GM21526 (cell line): ENCODE measurements around the gene PLGRKT.
"Not testable (repeated sequence)": the region's sequence is repeated elsewhere in the genome, so short reads cannot be mapped to it uniquely, and the experiment has no call there.

Source experiments
- ATAC-seq: cut with Tn5 transposase; IDR thresholded peaks from one replicate; pipeline ENCODE4 v1.9.1; 2021; ENCODE audit warnings: moderate library complexity; ENCODE audit not compliant: unreplicated experiment, low FRiP score

The PLGRKT gene, protein sequence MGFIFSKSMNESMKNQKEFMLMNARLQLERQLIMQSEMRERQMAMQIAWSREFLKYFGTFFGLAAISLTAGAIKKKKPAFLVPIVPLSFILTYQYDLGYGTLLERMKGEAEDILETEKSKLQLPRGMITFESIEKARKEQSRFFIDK

GRCh38 chr9:5437254-5438216 is at the start of gene PLGRKT:
PLGRKT (minus strand) TSS chr9:5437925; CDS start chr9:5431977, 5,948 bp downstream.
- ATAC-seq: peak; percentile 90

DNA sequence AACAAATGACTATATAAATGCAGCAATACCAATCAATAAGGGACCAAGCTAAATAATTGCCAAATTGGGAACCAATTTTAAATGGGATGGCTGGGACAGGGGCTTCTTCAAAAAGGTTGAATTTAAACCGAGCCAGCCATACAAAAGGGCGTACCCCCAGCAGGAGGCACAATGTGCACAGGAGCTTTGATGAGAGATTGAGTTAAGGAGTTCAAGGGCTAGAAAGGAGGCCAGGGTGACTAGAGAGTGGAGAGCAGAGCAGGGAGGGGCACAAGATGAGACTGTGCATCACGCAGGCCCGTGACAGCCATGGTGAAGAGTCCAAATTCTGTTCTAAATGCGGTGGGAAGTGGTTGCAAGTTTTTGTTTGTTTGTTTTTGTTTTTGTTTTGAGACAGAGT is 49.3 kb upstream of the PLGRKT start:
- ATAC-seq: no peak

GRCh38 chr9:5485378-5486085 is 47.8 kb upstream of the PLGRKT start:
- no peak for ATAC-seq

GRCh38 chr9:5483306-5483705 is 45.6 kb upstream of the PLGRKT start:
- no peak for ATAC-seq

DNA sequence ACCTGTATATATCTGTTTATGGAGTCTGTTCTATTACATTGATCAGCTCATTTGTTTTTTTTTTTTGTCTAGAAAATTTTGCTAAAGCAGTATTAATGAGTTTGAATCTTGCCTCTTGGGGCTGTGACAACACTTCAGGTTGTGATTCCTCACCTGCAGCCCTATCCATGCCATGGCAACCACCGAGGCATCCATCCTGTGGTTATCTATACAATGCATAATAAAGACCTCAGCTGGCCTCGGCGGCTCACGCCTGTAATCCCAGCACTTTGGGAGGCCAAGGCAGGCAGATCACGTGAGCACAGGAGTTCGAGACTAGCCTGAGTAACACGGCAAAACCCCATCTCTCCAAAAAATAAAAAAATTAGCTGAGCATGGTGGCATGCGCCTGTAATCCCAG is 44.5 kb upstream of the PLGRKT start:
- no peak for ATAC-seq

GRCh38 chr9:5481322-5482040 is 43.8 kb upstream of the PLGRKT start:
- no peak for ATAC-seq

DNA sequence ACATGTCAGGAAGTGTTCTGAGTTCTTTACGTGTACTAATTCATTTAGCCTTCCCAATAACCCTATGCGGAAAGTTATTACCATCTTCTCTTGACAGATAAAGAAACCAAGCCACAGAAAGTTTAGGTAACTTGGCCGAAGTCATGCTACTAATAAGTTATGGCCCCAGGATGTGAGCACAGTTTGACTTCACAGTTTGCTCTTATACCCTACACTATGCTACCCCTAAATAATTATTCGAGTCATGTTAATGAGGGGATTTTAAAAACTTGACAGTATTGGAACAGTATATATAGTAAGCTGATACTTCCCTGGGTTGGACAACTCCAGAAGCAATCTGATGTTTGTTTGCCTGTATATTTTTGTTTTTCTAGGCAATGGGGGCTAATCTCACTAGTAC is 43.2 kb upstream of the PLGRKT start:
- ATAC-seq: no peak

DNA sequence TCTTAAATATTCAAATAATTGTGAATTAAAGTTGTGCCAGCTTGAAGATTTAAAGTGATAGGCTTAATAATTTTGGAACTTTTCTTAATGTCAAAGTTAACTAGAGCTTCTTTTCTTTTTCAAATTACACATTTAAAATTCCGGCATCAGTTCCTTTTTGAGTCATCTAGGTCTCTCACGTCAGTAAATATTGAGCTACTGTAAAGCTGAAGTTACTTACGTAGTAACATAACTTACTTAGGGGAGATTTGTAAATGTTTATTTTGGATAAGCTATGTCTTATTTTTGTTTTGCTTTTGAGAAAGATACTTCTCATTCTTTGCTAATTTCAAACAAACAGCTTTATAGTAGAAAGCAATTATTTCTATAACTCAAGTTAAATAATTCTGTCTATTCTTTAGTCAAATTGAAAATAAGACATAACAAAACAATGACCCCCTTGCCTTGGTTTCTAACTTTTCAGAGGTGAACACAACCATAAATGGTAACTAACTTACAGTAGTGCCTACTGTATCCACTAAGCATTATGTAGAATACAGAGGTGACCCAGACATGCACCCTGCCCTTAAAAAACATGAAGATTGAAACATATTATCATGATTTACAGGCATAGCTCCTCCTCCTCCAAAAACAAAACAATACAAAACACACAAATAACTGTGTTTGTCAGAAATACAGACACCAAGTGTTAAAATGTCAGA is 42.4 kb upstream of the PLGRKT start:
- ATAC-seq: no peak

- no peak for ATAC-seq
Measured at GRCh38 chr9:5478206-5478605, 40.5 kb upstream of the PLGRKT start.

- not testable (repeated sequence) for ATAC-seq
Measured at GRCh38 chr9:5475611-5476010, 37.9 kb upstream of the PLGRKT start.

DNA sequence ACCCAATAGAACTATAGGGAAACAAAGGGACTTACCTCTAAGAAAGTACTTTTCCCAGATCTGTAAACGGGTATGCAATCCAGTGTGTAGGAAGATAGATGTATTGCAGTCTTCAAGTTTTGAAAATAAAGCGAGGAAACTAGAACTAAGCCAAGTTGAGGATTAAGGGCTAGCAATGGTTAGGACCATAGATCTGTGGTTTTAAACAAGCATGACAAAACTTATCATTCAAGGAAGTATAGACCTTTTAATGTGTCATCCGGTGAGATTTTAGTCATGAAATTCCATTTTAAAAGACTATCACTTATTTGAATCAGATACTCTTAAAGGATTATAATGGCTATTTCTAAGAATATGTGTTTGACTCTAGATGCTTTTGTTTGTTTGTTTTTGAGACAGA is 33.1 kb upstream of the PLGRKT start:
- ATAC-seq: no peak

DNA sequence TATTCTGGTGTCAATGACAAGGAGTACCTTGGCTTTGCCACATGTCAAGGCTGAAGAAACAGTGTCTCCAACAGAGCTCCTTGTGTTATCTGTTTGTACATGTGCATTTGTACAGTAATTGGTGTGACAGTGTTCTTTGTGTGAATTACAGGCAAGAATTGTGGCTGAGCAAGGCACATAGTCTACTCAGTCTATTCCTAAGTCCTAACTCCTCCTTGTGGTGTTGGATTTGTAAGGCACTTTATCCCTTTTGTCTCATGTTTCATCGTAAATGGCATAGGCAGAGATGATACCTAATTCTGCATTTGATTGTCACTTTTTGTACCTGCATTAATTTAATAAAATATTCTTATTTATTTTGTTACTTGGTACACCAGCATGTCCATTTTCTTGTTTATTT is 32.4 kb upstream of the PLGRKT start:
- no peak for ATAC-seq

GRCh38 chr9:5468850-5469249 is 31.1 kb upstream of the PLGRKT start:
- ATAC-seq: no peak

GRCh38 chr9:5466766-5467165 is 29.0 kb upstream of the PLGRKT start:
- no peak for ATAC-seq

- no peak for ATAC-seq
Measured at GRCh38 chr9:5466005-5466404, 28.3 kb upstream of the PLGRKT start.

DNA sequence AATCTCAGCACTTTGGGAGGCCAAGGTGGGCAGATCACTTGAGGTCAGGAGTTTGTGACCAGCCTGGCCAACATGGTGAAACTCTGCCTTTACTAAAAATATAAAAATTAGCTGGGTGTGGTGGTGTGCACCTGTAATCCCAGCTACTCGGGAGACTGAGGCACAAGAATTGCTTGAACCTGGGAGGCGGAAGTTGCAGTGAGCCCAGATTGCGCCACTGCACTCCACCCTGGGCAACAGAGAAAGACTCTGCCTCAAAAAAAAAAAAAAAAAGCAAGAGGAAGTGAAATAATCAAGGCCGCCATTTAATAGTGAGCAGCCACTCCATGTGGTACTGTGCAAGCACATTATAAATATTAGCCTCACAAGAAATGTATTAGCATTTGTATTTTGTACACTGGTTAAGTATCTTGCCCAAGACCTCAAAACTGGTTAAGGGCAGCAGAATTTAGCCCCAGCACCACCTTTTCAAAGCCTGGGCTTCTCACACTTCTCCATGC is 27.2 kb upstream of the PLGRKT start:
- ATAC-seq: not testable (repeated sequence)

DNA sequence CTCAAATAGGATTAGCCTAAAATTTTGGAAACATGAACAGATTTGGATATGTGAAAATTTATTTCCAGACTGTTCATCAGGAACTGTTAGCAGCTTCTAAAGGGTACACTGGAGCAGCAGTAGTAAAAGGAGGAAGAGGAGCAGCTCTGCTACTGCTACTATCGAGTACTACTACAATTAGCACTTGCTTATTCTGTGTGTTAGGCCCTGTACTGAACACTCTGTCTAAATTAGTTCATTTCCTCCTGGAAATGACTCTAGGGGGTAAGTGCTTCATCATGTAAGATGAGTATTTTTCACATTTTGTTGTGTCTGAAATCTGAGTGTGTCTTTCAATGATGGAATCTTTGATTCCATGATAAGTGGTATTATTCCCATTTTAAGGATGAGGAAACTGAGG is 22.4 kb upstream of the PLGRKT start:
- no peak for ATAC-seq

DNA sequence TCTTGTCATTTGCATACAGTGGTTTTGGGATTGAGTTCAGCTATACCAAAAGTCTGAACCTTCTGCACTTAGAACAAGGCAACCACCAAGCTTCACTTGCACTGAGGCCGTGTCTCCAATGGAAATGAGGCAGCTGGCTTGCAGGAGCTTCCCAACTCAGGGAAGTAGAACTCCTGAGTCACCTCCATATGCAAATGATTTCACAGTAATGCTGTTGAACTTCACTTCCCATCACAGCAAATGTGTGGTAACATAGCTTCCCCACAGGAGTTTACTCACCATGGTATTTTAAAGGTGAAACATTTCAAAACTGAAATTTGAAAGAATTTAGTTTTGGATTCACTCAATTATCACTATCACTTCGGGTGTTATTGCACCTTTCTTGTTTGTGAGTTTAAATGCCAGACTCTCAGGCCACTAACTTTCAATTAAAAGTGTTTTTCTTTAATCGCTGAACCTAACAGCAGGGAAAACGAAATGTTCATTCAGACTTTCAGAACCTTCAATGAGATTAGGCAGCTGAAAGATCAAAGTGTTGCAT is 21.6 kb upstream of the PLGRKT start:
- no peak for ATAC-seq

DNA sequence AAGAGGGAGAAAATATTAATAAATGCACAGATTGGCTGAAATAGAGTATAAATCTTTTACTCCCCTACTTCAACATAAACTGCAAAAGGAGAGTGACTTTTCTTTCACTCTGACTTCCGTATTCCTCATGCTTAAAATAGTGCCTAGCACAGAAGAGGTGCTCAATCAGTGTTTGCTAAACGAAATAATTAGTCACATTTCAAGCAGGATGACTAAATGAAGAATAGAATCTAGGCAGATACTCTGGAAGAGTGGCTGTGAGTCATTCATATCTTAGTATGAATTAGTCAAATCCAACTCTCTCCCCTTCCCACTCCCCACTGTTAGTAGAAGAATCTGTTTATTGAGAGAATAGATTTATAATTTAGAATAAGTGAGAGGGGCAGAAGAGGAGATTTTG is 17.5 kb upstream of the PLGRKT start:
- ATAC-seq: no peak

DNA sequence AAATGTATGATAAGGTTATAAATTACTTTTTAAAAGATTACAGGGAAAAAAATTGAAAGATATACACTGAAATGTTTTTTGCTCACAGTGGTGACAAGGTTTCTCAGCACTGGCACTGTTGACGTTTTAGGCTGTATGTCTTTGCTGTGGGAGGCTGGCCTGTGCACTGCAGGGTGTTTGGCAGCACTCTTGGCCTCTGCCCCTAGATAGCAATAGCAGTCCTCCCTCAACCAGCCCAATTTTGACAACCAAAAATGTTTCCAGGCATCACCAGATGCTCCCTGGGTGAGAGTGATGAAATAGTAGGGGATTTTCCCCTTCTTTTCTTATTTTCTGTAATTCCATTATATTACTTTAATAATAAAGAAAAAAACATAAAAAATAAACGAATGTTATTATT is 15.9 kb upstream of the PLGRKT start:
- no peak for ATAC-seq
